HTERT RPE-1 (cell line): ENCODE measurements around the gene MPP2.
"Not testable (repeated sequence)": the region's sequence is repeated elsewhere in the genome, so short reads cannot be mapped to it uniquely, and the experiment has no call there.

Experiments used
- in situ Hi-C: fragments of 300-500 bp; cut with MboI; formaldehyde crosslinking; loops from 4 replicates; pipeline ENCODE4 v1.14.3; 2020; ENCODE audit warnings: low sequenced_read_pairs

MPP2 gene

GRCh38 chr17:43854498-43854897 is 52.8 kb downstream of the MPP2 start:
- in situ Hi-C loops: no loop called here

- in situ Hi-C loops: no loop called here
These were observed 53.8 kb downstream of the MPP2 start for GRCh38 chr17:43853546-43853945.

DNA sequence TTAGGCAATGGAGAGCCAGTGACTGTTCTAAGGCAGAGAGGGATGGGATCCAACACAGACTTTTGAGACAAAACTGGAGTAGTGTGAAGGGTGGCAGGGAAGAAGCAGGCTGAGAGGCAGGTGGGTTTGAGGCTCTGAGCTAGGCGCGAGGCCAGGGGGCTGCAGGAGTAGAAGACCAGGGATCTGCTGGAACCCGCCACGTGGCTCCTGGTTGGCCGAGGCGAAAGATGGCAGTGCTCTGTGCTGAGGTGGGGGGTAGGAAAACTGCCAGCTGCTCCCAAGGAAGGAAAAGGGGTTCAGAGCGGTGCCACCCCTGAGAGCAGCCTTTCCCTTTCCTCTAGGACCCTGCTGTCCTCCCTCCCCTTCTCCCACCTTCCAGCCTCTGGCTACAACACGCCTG is 54.8 kb downstream of the MPP2 start:
- in situ Hi-C loops: no loop called here

- in situ Hi-C loops: no loop called here
These were observed 58.2 kb downstream of the MPP2 start for GRCh38 chr17:43849116-43849515.

GRCh38 chr17:43848601-43849000 is 58.7 kb downstream of the MPP2 start:
- in situ Hi-C loops: no loop called here

DNA sequence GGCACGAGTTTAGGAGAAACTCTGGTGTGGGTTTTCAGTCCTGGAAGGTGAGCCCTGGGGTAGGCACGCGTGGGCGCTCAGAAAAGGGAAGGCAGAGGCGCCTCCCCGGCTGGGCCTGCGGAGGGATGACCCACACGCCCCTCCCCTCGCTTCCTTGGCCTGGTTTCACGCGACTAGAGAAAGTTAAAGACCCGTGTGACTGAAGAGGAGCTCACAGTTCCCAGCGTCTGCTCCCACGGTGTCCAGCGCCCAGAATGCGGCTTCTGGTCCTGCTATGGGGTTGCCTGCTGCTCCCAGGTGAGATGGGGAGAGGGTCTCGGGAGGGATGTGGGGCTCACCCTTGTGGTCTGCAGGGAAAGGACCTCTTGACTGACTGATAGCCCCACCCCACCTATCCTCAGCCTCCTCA is 60.4 kb downstream of the MPP2 start, which contains the start of gene CD300LG:
Gene CD300LG, plus strand, starts transcription at position 214 of the 409 bp plus-strand sequence. Its CDS starts 41 bp downstream, at position 255.
- in situ Hi-C loops: no loop called here

DNA sequence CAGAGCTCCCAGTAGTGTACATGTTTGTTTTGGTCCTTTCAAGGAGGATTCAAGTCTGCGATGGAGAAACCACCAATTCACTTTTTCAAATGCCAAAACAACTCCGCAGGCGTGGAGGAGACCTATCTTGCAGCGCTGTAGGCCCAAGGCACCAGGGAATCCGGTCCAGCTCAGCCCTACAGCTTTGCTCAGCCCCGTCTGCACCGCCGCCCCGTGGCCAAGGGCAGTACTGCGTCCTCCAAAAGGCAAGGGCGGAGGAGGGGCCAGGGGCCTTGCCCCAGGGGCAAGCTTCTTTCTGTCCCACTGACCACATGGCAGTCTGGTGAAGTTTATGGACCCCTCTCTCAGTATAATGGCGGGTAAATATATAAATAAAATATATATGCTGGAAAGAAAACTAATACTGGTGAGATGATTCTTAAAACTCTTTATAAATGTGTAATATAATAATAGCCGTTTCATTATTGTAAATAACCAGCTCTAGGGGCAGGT is 61.1 kb downstream of the MPP2 start:
- in situ Hi-C loops: no loop called here

GRCh38 chr17:43845766-43846165 is 61.6 kb downstream of the MPP2 start:
- in situ Hi-C loops: no loop called here

- in situ Hi-C loops: no loop called here
These were observed 63.1 kb downstream of the MPP2 start for GRCh38 chr17:43844241-43844640.

GRCh38 chr17:43842975-43843325 is 64.4 kb downstream of the MPP2 start:
- in situ Hi-C loops: no loop called here

- in situ Hi-C loops: not testable (repeated sequence)
These were observed 65.0 kb downstream of the MPP2 start for GRCh38 chr17:43842091-43842974.

DNA sequence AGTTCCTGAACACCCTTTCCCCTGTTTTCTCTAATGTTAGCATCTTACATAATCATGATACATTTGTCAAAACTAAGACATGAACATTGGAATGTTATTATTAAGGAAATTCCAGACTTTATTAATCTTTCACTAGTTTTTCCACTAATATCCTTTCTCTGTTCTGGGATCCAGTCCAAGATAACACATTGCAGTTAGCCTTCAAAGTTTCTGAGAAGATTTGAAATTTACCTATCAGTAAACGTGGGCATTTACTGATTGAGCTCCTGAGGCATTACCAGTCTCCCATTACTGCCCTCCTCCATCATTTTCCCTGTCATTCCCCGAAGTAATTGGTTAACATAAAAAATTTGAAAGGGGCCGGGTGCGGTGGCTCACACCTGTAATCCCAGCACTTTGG is 66.1 kb downstream of the MPP2 start:
- in situ Hi-C loops: no loop called here

DNA sequence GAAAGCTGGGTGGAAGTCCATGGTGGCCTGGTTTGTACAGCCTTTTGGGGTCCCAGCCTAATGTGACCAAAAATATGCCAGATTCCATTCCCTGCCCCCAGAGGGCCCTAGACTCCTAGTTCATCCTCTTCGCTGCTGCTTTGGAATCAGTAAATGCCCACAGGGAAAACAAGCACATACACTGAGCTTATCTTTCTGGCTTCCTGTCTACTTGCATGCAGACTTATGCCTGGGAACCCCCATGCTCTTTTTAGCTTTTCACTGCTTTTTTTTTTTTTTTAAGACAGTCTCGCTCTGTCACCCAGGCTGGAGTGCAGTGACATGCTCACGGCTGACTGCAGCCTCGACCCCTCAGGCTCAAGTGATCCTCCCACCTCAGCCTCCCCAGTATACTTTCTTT is 66.5 kb downstream of the MPP2 start:
- in situ Hi-C loops: no loop called here

- in situ Hi-C loops: no loop called here
These were observed 67.6 kb downstream of the MPP2 start for GRCh38 chr17:43839670-43840108.

DNA sequence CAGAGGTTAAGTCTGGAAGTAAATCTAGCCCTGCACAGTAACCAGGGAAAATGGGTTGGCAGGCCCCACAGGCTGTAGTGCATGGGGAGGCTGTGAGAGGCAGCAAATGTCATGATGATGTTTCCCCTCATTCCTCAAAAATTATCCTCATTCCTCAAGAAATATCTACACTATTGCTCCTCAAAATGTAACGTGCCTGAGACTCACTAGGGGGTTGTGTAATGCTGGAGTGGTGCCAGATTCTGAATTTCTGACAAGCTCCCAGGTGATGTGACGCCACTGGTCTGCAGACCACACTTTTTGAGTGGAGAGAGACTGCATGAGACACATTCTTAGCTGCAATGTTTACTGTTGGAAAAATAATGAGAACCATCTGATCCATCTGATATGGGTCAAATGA is 73.2 kb downstream of the MPP2 start:
- in situ Hi-C loops: no loop called here

GRCh38 chr17:43832976-43833829 is 74.1 kb downstream of the MPP2 start, which contains the start of gene MPP3:
MPP3 (minus strand) TSS chr17:43833146; CDS start chr17:43831906, 1,240 bp downstream.
- in situ Hi-C loops: no loop called here

DNA sequence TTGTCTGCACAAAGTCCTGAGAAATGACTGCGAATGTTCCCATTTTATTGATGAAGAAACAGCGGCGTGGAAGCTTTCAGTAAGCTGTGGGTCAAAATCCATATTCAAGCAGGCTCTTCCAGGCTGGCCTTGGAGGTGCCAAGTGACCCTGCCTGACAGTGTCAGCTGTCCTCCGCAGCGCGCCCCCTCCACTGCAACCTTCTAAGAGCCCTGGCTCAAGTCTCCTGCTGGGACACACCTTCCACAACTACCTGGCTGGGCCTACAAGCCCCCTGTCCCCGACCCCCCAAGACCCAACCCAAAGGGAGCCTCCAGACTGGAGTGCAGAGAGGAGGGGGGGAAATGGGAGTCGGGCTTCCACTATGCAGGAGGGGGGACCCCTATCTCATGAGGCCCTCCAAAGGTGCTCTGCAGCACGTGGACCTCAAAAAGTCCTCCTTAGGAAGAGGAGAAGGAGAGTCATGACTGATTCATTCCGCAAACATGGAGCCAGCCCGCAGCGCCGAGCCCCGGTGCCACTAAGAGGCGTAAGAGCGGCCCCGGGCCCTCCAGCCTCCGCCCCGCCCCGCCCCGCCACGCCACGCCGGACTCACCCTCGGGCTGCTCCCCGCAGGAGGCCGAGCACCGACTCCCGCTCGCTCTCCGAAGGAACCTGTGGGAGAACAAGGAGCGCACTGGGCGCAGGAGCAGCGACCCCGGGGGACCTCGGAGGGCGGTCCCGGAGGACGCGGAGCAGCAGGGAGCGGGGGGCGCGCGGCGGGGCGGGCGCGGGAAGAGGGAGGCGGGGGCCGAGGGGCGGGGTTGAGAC is 75.0 kb downstream of the MPP2 start:
- in situ Hi-C loops: no loop called here

- in situ Hi-C loops: no loop called here
These were observed 75.7 kb downstream of the MPP2 start for GRCh38 chr17:43831633-43832032.

GRCh38 chr17:43830510-43831140 is 76.7 kb downstream of the MPP2 start:
- in situ Hi-C loops: no loop called here

DNA sequence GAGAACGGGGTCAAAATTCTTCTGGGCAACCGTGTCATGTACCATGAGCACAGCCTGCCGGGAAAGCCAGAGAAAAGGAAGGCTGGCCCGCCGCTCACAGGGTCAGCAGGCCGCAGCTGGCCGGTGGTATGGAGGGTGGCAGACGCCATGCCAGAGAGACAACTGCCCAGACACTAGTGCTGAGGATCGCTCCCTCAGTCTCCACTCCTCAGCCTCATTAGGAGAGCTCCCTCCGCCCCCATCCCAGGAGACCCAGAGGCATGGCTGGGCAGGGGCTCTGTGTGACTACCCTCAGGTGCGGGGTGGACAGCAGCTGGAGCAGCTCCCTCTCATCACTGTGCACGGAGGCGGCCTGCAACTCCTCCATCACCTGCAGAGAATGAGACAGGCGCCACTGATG is 77.6 kb downstream of the MPP2 start:
- in situ Hi-C loops: no loop called here
